K562 (cell line): ENCODE measurements around the gene CSNK1D. TPM values are rescaled to one million over a fixed set of nuclear protein-coding genes. Genes with fewer than 3 reads are reported as not detected.

Source experiments
- ARID2 ChIP-seq: fragments of 450-650 bp; IDR thresholded peaks from 2 replicates; pipeline ENCODE4 v1.6.1; 2017; ENCODE audit warnings: antibody characterized with exemption, mild to moderate bottlenecking
- CHD4 ChIP-seq: fragments of 200-600 bp; sonication (generic); IDR thresholded peaks from 3 replicates; pipeline ENCODE4 v1.6.1; 2012; ENCODE audit warnings: low read depth, mild to moderate bottlenecking, mixed read lengths, low read length, inconsistent platforms; ENCODE audit not compliant: insufficient read depth, insufficient replicate concordance, poor library complexity, severe bottlenecking
- ELF2 ChIP-seq: fragments of 250-450 bp; sonication (Bioruptor Pico); IDR thresholded peaks from 2 replicates; pipeline ENCODE4 v1.5.0; 2021; ENCODE audit warnings: mild to moderate bottlenecking
- EZH2 ChIP-seq: IDR thresholded peaks from 2 replicates; pipeline ENCODE4 v1.6.1; 2012; ENCODE audit warnings: low read depth, mild to moderate bottlenecking, inconsistent platforms, low read length, borderline replicate concordance
- GATA2 ChIP-seq: sonication (generic); formaldehyde crosslinking; IDR thresholded peaks from 2 replicates; pipeline ENCODE4 v1.4.0; 2020; ENCODE audit warnings: mild to moderate bottlenecking, missing genetic modification reagents
- JUNB ChIP-seq: fragments of 450-650 bp; formaldehyde crosslinking; conservative IDR thresholded peaks from 2 replicates; pipeline ENCODE4 v1.4.0; 2020; ENCODE audit warnings: mild to moderate bottlenecking
- KDM2B ChIP-seq: fragments of 250-450 bp; sonication (Bioruptor Pico); IDR thresholded peaks from 2 replicates; pipeline ENCODE4 v1.8.0; 2021; ENCODE audit warnings: mild to moderate bottlenecking, moderate library complexity
- NEUROD1 ChIP-seq: fragments of 150-350 bp; IDR thresholded peaks from 2 replicates; pipeline ENCODE4 v1.6.1; 2014; ENCODE audit warnings: borderline replicate concordance, low read length, low read depth; ENCODE audit not compliant: partially characterized antibody
- PHF20 ChIP-seq: fragments of 450-650 bp; IDR thresholded peaks from 2 replicates; pipeline ENCODE4 v1.6.1; 2018; ENCODE audit not compliant: partially characterized antibody
- RBM14 ChIP-seq: fragments of 200-400 bp; formaldehyde crosslinking; IDR thresholded peaks from 2 replicates; pipeline ENCODE4 v1.6.1; 2018; ENCODE audit warnings: low read depth, mild to moderate bottlenecking, low read length, moderate library complexity, borderline replicate concordance; ENCODE audit not compliant: insufficient read depth
- SIX5 ChIP-seq, 2 experiments: IDR thresholded peaks; 2 replicates each; pipeline ENCODE4 v1.6.1; 2011; ENCODE audit warnings: low read length in 2 of 2, borderline replicate concordance in 1 of 2, low read depth in 1 of 2, mild to moderate bottlenecking in 1 of 2, moderate library complexity in 1 of 2; ENCODE audit not compliant: insufficient read depth in 1 of 2
- TBP ChIP-seq: optimal IDR thresholded peaks from 2 replicates; pipeline ENCODE3; 2011; ENCODE audit warnings: low read depth, low read length, improper control_type of control experiment
- ZEB2 ChIP-seq: fragments of 450-650 bp; IDR thresholded peaks from 2 replicates; pipeline ENCODE4 v1.6.1; 2016
- ZNF143 ChIP-seq: sonication (generic); formaldehyde crosslinking; IDR thresholded peaks from 2 replicates; pipeline ENCODE4 v1.9.0; 2022; ENCODE audit warnings: mild to moderate bottlenecking, missing genetic modification reagents
- polyA plus RNA-seq, 8 experiments: library from polyadenylated mRNA; depleted of rRNA in 4 of 8; stranded (reverse) in 5 of 8; unstranded in 3 of 8; fragments of >200 nt; fragmentation: Nextera tagmentation in 2 of 8; fragmentation: Illumina TruSeq in 1 of 8; extraction: Ambion mirVana in 2 of 8; extraction: Trizol in 1 of 8; gene quantifications; 2 replicates each; pipeline versions ENCODE4 v1.2.1 to v1.2.3, GENCODE V29; 2011 to 2014; ENCODE audit warnings: inconsistent platforms in 1 of 8, missing spikeins in 1 of 8
- total RNA-seq, 7 experiments: library from RNA; depleted of rRNA in 6 of 7; stranded (reverse); fragments of >200 nt in 6 of 7; fragmentation: Illumina TruSeq in 2 of 7; extraction: Trizol in 2 of 7; gene quantifications; 2 replicates each; pipeline versions ENCODE4 v1.2.1 to v1.2.3, GENCODE V29; 2011 to 2021; ENCODE audit warnings: low replicate concordance in 1 of 7
- TF ChIP-seq, protein P1 (sequence below): fragments of 250-450 bp; sonication (Bioruptor Pico); IDR thresholded peaks from 2 replicates; pipeline ENCODE4 v1.4.0; 2020; ENCODE audit warnings: mild to moderate bottlenecking
- TF ChIP-seq, protein P2 (sequence below): fragments of 450-650 bp; IDR thresholded peaks from 2 replicates; pipeline ENCODE4 v1.6.1; 2017; ENCODE audit warnings: antibody characterized with exemption, mild to moderate bottlenecking
- TF ChIP-seq, protein P3 (sequence below): fragments of 250-450 bp; sonication (Bioruptor Pico); IDR thresholded peaks from 2 replicates; pipeline ENCODE4 v1.8.0; 2021; ENCODE audit warnings: moderate library complexity, mild to moderate bottlenecking, inconsistent platforms
- TF ChIP-seq, protein P4 (sequence below): sonication (generic); formaldehyde crosslinking; IDR thresholded peaks from 2 replicates; pipeline ENCODE4 v1.8.0; 2023; ENCODE audit warnings: mild to moderate bottlenecking, missing genetic modification reagents

CSNK1D gene
- total and polyA plus RNA-seq, 9 of the 15 experiments (the other 6 are each of a cell fraction or from before 2014, with no cell fraction given), result 6.5 to 133 (median 41.3) TPM

DNA sequence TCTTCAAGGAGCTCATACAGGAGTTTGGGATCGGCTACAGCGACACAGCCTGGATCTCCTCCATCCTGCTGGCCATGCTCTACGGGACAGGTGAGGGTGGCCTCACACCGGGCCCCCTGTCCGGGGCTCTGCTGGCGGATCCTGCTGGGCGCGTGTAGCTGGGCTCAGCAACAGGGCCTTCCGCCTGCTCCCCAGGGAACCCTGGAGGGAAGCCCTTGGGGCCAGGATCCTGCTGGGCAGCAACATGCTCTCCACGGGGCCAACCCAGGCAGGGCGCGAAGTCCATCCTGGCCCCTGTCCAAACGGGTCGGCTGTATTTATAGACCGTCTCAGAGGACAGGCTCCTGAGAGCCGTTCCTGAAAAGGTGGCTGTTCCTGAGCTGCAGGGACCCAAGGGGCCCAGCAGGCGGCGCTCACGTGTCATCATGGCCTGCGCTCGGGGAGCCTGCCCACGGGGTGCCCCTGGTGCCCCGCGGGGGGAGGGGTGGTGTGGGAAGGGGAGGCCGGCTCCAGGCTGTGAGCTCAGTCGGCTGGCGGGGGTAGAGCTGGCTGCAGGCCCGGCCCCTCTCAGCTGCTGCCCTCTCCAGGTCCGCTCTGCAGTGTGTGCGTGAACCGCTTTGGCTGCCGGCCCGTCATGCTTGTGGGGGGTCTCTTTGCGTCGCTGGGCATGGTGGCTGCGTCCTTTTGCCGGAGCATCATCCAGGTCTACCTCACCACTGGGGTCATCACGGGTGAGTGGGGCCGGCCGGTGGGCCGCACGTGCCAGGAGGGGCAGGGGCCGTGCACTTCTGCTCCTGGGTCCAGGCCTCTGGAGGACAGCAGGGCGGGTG lies 37.1 kb downstream of the CSNK1D start (continued):
- TF ChIP-seq JUNB (CRISPR knock-in tag) (0 out of 2 replicates have a peak, but pooled peaks have one; percentile 6), ZEB2 (no peak), CHD4 (no peak), SIX5 (IDR thresholded peaks at IDR 0.05; ENCODE audit: borderline replicate concordance in 1 of 2, insufficient read depth in 1 of 2, low read depth in 1 of 2, low read length in 2 of 2) (no peak), ZNF143 (CRISPR knock-in tag) (no peak), EZH2 (no peak), ELF2 (CRISPR knock-in tag) (no peak), ARID2 (peak; percentile 78), NEUROD1 (no peak), KDM2B (no peak), RBM14 (no peak), PHF20 (no peak), TBP (no peak), GATA2 (CRISPR knock-in tag) (no peak)
- TF ChIP-seq, protein P1, sequence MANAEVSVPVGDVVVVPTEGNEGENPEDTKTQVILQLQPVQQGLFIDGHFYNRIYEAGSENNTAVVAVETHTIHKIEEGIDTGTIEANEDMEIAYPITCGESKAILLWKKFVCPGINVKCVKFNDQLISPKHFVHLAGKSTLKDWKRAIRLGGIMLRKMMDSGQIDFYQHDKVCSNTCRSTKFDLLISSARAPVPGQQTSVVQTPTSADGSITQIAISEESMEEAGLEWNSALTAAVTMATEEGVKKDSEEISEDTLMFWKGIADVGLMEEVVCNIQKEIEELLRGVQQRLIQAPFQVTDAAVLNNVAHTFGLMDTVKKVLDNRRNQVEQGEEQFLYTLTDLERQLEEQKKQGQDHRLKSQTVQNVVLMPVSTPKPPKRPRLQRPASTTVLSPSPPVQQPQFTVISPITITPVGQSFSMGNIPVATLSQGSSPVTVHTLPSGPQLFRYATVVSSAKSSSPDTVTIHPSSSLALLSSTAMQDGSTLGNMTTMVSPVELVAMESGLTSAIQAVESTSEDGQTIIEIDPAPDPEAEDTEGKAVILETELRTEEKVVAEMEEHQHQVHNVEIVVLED (CRISPR knock-in tag), result no peak
- TF ChIP-seq, protein P2, sequence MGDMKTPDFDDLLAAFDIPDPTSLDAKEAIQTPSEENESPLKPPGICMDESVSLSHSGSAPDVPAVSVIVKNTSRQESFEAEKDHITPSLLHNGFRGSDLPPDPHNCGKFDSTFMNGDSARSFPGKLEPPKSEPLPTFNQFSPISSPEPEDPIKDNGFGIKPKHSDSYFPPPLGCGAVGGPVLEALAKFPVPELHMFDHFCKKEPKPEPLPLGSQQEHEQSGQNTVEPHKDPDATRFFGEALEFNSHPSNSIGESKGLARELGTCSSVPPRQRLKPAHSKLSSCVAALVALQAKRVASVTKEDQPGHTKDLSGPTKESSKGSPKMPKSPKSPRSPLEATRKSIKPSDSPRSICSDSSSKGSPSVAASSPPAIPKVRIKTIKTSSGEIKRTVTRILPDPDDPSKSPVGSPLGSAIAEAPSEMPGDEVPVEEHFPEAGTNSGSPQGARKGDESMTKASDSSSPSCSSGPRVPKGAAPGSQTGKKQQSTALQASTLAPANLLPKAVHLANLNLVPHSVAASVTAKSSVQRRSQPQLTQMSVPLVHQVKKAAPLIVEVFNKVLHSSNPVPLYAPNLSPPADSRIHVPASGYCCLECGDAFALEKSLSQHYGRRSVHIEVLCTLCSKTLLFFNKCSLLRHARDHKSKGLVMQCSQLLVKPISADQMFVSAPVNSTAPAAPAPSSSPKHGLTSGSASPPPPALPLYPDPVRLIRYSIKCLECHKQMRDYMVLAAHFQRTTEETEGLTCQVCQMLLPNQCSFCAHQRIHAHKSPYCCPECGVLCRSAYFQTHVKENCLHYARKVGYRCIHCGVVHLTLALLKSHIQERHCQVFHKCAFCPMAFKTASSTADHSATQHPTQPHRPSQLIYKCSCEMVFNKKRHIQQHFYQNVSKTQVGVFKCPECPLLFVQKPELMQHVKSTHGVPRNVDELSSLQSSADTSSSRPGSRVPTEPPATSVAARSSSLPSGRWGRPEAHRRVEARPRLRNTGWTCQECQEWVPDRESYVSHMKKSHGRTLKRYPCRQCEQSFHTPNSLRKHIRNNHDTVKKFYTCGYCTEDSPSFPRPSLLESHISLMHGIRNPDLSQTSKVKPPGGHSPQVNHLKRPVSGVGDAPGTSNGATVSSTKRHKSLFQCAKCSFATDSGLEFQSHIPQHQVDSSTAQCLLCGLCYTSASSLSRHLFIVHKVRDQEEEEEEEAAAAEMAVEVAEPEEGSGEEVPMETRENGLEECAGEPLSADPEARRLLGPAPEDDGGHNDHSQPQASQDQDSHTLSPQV, result peak; percentile 86
- TF ChIP-seq, protein P3, sequence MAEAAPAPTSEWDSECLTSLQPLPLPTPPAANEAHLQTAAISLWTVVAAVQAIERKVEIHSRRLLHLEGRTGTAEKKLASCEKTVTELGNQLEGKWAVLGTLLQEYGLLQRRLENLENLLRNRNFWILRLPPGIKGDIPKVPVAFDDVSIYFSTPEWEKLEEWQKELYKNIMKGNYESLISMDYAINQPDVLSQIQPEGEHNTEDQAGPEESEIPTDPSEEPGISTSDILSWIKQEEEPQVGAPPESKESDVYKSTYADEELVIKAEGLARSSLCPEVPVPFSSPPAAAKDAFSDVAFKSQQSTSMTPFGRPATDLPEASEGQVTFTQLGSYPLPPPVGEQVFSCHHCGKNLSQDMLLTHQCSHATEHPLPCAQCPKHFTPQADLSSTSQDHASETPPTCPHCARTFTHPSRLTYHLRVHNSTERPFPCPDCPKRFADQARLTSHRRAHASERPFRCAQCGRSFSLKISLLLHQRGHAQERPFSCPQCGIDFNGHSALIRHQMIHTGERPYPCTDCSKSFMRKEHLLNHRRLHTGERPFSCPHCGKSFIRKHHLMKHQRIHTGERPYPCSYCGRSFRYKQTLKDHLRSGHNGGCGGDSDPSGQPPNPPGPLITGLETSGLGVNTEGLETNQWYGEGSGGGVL, result no peak
- TF ChIP-seq, protein P4, sequence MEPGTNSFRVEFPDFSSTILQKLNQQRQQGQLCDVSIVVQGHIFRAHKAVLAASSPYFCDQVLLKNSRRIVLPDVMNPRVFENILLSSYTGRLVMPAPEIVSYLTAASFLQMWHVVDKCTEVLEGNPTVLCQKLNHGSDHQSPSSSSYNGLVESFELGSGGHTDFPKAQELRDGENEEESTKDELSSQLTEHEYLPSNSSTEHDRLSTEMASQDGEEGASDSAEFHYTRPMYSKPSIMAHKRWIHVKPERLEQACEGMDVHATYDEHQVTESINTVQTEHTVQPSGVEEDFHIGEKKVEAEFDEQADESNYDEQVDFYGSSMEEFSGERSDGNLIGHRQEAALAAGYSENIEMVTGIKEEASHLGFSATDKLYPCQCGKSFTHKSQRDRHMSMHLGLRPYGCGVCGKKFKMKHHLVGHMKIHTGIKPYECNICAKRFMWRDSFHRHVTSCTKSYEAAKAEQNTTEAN (CRISPR knock-in tag), result no peak
